Motor neuron (in vitro differentiated cells): ENCODE measurements around the gene PRG2. TPM values are rescaled to one million over a fixed set of nuclear protein-coding genes. Genes with fewer than 3 reads are reported as not detected.

ENCODE experiments used
- ATAC-seq, 8 experiments: fragments of 200-7000 bp; cut with Tn5 transposase; replicated peaks in 6 of 8; 2 replicates each; pipeline ENCODE4 v1.8.0; 2021; ENCODE audit warnings: mild to moderate bottlenecking in 8 of 8, moderate library complexity in 8 of 8
- H3K27ac ChIP-seq, 2 donors: fragments of 250-450 bp; sonication (Bioruptor Pico); 2 replicates each; pipeline ENCODE4 v1.9.0; 2021; ENCODE audit warnings: antibody characterized with exemption in 2 of 2, mild to moderate bottlenecking in 2 of 2, moderate library complexity in 1 of 2
- H3K4me1 ChIP-seq, 2 donors: fragments of 250-450 bp; sonication (Bioruptor Pico); replicated peaks in 1 of 2; 2 replicates each; pipeline ENCODE4 v1.6.1; 2021; ENCODE audit warnings: antibody characterized with exemption in 2 of 2, mild to moderate bottlenecking in 2 of 2, moderate library complexity in 1 of 2
- H3K4me3 ChIP-seq, 5 donors: fragments of 250-450 bp; sonication (Bioruptor Pico); 2 replicates each; pipeline ENCODE4 v1.9.0; 2021; ENCODE audit warnings: antibody characterized with exemption in 5 of 5, mild to moderate bottlenecking in 5 of 5, moderate library complexity in 4 of 5
- WGBS, 10 experiments: fragments of 450-650 bp; shearing (Covaris generic); methylation state at CpG; one replicate each; pipeline ENCODE4 v1.0.0; 2022; 5-methylcytosine and 5-hydroxymethylcytosine counted together
- in situ Hi-C, 9 experiments: fragments of 400-800 bp; cut with MboI; loops; one replicate each; pipeline ENCODE4 v1.15.0; 2021; ENCODE audit warnings: low sequenced_read_pairs in 9 of 9, low pct_unique_long_range_greater_than_20kb in 2 of 9; ENCODE audit not compliant: unreplicated experiment in 9 of 9
- total RNA-seq, 8 experiments: library from RNA; unstranded; fragments of 300-600 nt; gene quantifications; 2 replicates each; pipeline versions ENCODE4 v1.2.3 to v1.2.4, GENCODE V29; 2022

Gene PRG2
- total RNA-seq, 8 experiments from 2014 or later: 0.18 to 1.1 (median 0.29) TPM; not detected in 5

DNA sequence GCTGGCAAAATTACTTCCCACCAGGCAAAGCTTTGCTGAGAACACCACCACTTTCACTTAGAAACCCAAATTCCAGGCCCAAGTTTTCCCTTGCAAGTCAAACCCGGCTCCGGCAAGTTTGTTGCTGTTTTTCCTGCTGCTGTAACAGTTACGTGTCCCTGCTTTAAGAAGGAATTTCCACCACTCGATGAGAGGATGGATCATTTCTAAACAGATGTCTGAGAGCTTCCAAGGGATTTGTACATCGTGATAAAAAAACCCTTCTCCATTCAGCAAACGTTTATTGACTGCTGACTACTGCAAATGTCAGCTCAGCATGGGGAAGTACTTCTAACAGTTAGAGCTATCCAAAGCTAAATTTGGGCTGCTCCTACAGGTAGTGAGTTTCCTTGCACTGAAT is 32.6 kb downstream of the PRG2 start:
- in situ Hi-C loops: loop anchor here in 2 of 9 experiments (25.0 kb wide), 2 partner anchors 129 to 179 kb away; partner anchors contain the start of genes SMTNL1 (in 1 of the 2) and TIMM10 (in 1 of the 2)
- peaks cover 5 to 10% of the 10 kb centered on the region in 2 donors for H3K4me1 ChIP-seq
- ATAC-seq: no peak
- H3K27ac ChIP-seq: no peak overlapping the region
- no peak overlapping the region for H3K4me3 ChIP-seq
- WGBS, 10 experiments: 15 to 94% (median 67%) methylated on average over 2 to 6 of the region's 6 CpGs; no CpG with 5 or more reads in 1 of the 10 experiments

DNA sequence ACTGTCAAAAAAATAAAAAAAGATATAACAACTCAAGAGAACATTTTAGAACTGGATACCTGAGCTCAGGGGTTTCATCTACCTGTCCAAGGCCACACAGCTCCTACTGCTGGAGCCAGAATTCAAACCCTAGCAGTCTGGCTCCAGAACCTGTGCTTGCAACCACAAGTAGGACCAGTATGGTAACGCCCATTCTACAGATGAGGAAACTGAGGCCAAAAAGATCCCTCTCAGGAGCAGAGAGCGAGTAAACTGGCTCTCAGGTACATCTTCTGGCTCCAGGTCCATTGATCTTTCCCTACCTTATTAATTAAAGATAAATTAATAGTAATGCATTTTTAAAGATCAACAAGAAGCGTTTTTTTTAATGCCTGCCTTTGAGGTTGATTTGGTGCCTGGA is 33.1 kb downstream of the PRG2 start:
- Histone ChIP-seq H3K4me3 (no peak overlapping the region), H3K27ac (no peak overlapping the region), H3K4me1 (peaks cover 5 to 11% of the 10 kb centered on the region in 2 donors)
- WGBS, 10 experiments: 0 to 100% (median 88%) methylated on average over 1 to 3 of the region's 3 CpGs
- in situ Hi-C loops: loop anchor here in 2 of 9 experiments (25.0 kb wide), 2 partner anchors 130 to 180 kb away; partner anchors contain the start of genes SMTNL1 (in 1 of the 2) and TIMM10 (in 1 of the 2)
- no peak for ATAC-seq

DNA sequence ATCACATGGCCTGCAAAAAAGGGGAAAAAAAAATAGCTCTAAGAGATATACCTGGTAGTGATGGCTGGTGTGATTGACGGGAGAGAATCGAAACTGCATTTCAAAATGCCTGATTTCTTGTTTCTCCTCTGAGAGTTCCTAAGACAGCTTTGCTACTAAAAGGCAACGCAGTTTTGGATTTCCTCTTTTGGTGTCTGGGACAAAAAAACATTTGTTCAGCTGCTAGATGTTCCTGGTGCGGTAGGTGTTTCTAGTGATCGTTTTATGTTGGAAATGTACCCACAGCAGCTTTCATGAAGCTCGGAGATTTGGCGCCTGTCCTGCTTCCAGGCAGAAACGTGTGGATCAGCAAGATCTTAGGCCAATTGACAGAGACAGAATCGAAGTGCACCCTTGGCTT is 34.2 kb downstream of the PRG2 start:
- WGBS, 10 experiments: 10 to 98% (median 75%) methylated on average over 2 to 9 of the region's 9 CpGs; no CpG with 5 or more reads in 1 of the 10 experiments
- Histone ChIP-seq H3K4me3 (no peak overlapping the region), H3K27ac (no peak overlapping the region), H3K4me1 (peaks cover 5 to 11% of the 10 kb centered on the region in 2 donors)
- in situ Hi-C loops: loop anchor here in 2 of 9 experiments (25.0 kb wide), 2 partner anchors 131 to 181 kb away; partner anchors contain the start of genes SMTNL1 (in 1 of the 2) and TIMM10 (in 1 of the 2)
- no peak for ATAC-seq

DNA sequence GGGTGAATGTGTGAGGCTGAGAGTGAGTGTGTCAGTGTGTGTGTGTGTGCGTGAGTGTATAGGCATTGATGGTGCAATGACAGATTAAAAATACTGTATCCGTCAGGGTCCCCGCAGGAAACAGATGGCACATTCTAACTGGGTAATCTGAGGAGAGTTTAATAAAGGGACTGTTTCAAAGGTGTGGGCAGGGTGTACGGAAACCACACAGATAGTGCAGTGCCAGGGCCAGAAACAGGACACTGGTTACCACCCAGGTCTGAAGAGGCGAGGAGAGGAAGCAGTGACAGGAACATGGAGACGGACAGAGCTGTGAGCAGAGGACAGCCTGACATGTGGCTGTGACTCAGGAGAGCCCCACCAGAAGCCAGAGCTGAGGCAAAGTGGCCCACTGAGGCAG is 35.8 kb downstream of the PRG2 start:
- Histone ChIP-seq H3K27ac (no peak overlapping the region), H3K4me3 (no peak overlapping the region), H3K4me1 (peaks cover 5 to 12% of the 10 kb centered on the region in 2 donors)
- 50 to 100% (median 100%) methylated on average over 1 to 5 of the region's 6 CpGs; no CpG with 5 or more reads in 5 of the 10 experiments for WGBS, 10 experiments
- no peak for ATAC-seq
- in situ Hi-C loops: loop anchor here in 2 of 9 experiments (25.0 kb wide), 2 partner anchors 133 to 183 kb away; partner anchors contain the start of genes SMTNL1 (in 1 of the 2) and TIMM10 (in 1 of the 2)

DNA sequence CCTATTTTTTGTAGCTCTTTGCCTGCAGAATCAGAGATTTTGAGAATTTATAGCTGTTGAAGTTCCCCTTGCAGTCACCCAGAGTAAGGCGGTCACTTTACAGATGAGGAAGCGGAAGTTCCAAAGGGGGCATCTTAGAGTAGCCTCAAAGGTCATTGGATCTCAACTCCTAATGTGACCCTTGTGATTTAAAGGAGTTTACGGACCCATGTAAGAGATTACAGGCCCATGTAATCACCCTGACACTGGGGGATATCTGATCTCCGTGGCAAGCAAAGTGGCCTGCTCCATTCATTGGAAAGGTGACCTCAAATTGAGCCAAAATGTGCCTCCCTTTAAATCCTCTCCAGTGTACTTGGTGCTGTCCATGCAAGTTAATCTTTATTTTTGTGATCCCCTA is 36.6 kb downstream of the PRG2 start:
- Histone ChIP-seq H3K4me3 (no peak overlapping the region), H3K4me1 (peaks cover 5 to 18% of the 10 kb centered on the region in 2 donors), H3K27ac (no peak overlapping the region)
- WGBS, 10 experiments: 40 to 70% (median 67%) methylated on average over 1 to 4 of the region's 4 CpGs; no CpG with 5 or more reads in 4 of the 10 experiments
- ATAC-seq: no peak
- in situ Hi-C loops: loop anchor here in 2 of 9 experiments (25.0 kb wide), 2 partner anchors 133 to 183 kb away; partner anchors contain the start of genes SMTNL1 (in 1 of the 2) and TIMM10 (in 1 of the 2)

DNA sequence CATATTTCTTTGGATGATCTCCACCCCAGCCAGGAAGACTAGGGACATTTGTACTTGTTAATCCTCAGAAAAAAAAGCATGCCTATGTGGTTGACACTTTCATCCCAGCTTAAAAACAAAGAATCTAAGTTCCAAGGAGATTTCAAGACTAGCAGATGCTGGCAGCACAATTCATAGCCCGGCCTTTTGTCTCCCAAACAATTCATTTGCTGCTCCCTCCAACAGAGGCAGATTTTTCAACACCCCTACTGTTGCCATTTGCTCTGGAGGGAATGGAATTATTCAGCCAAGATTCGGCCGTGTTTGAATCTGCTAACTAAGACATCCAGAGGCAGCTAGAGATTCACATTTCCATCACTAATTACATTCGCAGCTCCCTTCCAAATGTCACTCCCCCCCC is 37.0 kb downstream of the PRG2 start:
- Histone ChIP-seq H3K4me3 (no peak overlapping the region), H3K27ac (no peak overlapping the region), H3K4me1 (peaks cover 5 to 17% of the 10 kb centered on the region in 2 donors)
- 0 to 63% (median 11%) methylated on average over 1 to 4 of the region's 4 CpGs; no CpG with 5 or more reads in 4 of the 10 experiments for WGBS, 10 experiments
- peak in 2 of 8 experiments; percentile 4 to 18 for ATAC-seq
- in situ Hi-C loops: loop anchor here in 2 of 9 experiments (25.0 kb wide), 2 partner anchors 134 to 184 kb away; partner anchors contain the start of genes SMTNL1 (in 1 of the 2) and TIMM10 (in 1 of the 2)

DNA sequence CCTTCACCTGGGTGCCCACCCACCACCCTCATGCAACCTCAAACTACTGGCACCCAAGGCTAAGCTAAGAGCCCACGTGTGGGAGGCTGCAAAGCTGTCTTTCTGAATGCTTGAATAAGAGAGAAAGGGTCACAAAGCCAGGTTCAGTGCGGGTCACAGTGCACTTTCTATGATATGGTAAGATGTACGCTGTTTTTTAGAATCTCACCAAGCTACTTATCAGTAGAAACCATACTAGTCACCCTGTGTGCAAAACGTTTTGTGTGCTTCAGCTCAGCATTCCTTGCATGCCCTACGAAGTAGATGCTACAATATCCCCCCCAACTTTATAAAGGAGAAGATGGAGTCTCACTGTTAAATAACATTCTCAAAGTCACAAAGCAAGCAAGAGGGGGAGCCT is 37.4 kb downstream of the PRG2 start:
- 22 to 69% (median 50%) methylated on average over 1 to 4 of the region's 5 CpGs; no CpG with 5 or more reads in 3 of the 10 experiments for WGBS, 10 experiments
- ATAC-seq: no peak
- H3K27ac ChIP-seq: no peak overlapping the region
- H3K4me1 ChIP-seq: peaks cover 5 to 17% of the 10 kb centered on the region in 2 donors
- H3K4me3 ChIP-seq: no peak overlapping the region
- in situ Hi-C loops: loop anchor here in 2 of 9 experiments (25.0 kb wide), 2 partner anchors 134 to 184 kb away; partner anchors contain the start of genes SMTNL1 (in 1 of the 2) and TIMM10 (in 1 of the 2)

DNA sequence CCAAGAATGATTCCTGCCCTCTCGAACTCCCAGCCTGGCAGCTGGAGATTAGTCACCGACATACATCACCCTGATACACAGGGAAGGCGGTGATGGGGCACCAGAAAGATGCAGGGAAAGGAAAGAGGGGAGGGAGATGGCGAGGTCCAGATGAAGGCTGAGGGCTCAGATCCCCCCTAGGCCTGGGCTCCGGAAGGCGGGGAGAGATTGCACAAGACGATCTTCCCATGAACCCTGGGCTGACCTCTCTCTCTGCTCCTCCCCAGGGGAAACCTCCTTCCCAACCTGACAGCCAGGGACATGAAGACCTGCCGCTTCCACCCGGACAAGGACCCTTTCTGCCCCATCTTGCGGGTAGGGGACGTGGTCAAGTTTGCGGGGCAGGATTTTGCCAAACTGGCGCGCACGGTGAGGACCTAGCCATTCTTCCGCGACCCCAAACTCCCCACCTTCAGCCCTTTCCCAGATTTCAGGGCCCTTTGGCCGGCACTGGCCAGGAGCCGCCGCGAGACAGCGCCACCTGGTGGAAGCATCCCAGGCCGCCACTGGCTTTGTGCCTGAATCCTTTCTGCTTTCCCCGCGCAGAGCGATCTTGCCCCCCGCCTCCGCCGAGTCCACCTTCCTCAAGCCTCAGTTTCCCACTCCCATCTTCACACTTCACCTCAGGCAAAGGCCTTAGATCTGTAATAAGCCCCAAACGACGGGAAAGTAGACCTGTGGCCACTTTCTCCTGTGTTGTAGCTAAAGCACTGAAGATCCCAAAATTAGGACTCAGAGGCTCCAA is 40.8 kb downstream of the PRG2 start:
- Histone ChIP-seq H3K4me3 (no peak overlapping the region), H3K4me1 (peaks cover 11 to 25% of the 10 kb centered on the region in 2 donors), H3K27ac (no peak overlapping the region)
- WGBS, 10 experiments: 23 to 60% (median 40%) methylated on average over 1 to 10 of the region's 31 CpGs; no CpG with 5 or more reads in 3 of the 10 experiments
- in situ Hi-C loops: loop anchor here in 4 of 9 experiments (25.0 kb wide), 4 partner anchors 113 to 188 kb away; partner anchors contain the start of genes RTN4RL2 (in 1 of the 4), SLC43A1 (in 1 of the 4), SMTNL1 (in 1 of the 4) and TIMM10 (in 1 of the 4)
- ATAC-seq: peak; percentile 68 to 89 (median 78)

DNA sequence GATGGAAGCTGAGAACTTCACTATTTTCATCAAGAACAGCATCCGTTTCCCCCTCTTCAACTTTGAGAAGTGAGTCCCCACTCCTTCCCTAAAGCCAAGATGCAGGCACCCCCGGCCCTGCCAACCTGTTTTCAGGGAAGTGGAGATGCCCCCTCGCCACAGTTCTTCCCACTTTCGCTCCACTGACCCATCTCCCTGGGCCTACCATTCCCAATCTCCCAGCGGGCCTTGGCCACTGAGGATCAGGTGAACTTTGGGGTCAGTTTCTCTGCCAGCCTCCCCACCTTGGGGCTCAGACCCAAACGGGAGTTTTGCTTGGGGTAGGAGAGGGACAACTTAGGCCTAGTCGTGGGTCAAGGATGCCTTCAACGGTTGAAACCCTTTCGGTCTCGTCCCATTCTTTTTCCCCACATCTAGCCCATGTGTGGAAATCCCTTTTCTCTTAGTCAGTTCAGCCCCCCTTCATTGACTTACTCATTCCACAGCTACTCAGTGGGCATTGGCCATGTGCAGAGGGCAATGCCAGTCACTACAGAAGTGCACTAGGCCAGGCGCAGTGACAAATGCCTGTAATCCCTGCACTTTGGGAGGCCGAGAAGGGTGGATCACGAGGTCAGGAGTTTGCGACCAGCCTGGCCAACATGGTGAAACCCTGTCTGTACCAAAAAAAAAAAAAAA is 41.7 kb downstream of the PRG2 start:
- WGBS, 10 experiments: 70 to 100% (median 92%) methylated on average over 2 to 6 of the region's 14 CpGs; no CpG with 5 or more reads in 3 of the 10 experiments
- Histone ChIP-seq H3K4me3 (no peak overlapping the region), H3K4me1 (peaks cover 17 to 27% of the 10 kb centered on the region in 2 donors), H3K27ac (no peak overlapping the region)
- ATAC-seq: no peak
- in situ Hi-C loops: loop anchor here in 2 of 9 experiments (25.0 kb wide), 2 partner anchors 114 to 164 kb away; partner anchors contain the start of genes RTN4RL2 (in 1 of the 2) and SLC43A1 (in 1 of the 2)

DNA sequence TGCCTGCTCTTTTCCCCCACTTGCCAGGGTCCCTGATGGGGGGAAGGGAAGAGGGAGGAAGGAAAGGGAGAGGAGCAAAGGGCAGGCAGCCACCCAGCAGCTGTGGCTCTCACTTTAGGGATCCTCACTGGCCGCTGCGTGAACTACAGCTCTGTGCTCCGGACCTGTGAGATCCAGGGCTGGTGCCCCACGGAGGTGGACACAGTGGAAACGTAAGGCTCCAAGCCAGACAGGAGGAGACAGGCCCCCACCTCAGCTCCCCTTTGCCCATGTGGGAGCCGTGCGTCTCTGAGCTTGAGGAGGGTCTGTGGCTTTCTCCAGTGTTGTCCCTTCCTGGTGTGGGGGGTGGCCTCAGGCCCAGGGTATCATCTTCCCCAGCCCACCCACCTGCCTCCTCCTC is 42.4 kb downstream of the PRG2 start:
- peaks cover 19 to 29% of the 10 kb centered on the region in 2 donors for H3K4me1 ChIP-seq
- H3K4me3 ChIP-seq: no peak overlapping the region
- 50 to 62% methylated on average over 2 to 4 of the region's 7 CpGs; no CpG with 5 or more reads in 8 of the 10 experiments for WGBS, 10 experiments
- in situ Hi-C loops: loop anchor here in 2 of 9 experiments (25.0 kb wide), 2 partner anchors 114 to 164 kb away; partner anchors contain the start of genes RTN4RL2 (in 1 of the 2) and SLC43A1 (in 1 of the 2)
- ATAC-seq: no peak
- H3K27ac ChIP-seq: no peak overlapping the region

DNA sequence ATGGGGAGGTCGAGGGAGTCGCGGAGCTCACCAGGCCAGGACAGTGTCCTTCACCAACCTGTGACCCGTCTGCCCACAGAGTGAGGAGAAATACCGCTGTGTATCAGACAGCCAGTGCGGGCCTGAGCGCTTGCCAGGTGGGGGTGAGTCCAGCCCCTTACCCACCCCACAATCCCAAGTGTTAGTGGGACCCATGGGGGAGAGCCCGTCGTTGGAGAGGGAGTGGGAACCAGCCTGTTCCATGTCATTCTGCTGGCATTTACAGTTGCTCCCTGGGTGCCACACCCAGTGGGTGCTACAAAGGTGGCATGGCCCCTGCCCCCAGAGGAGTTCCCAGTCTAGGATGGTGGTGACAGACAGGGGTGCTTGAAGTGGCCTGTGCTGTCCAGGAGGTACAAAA is 43.1 kb downstream of the PRG2 start:
- Histone ChIP-seq H3K27ac (no peak overlapping the region), H3K4me1 (peaks cover 26 to 30% of the 10 kb centered on the region in 2 donors), H3K4me3 (no peak overlapping the region)
- in situ Hi-C loops: loop anchor here in 2 of 9 experiments (25.0 kb wide), 2 partner anchors 115 to 165 kb away; partner anchors contain the start of genes RTN4RL2 (in 1 of the 2) and SLC43A1 (in 1 of the 2)
- ATAC-seq: no peak
- WGBS, 10 experiments: 90% methylated on average over 4 of the region's 9 CpGs; no CpG with 5 or more reads in 9 of the 10 experiments
